Osteoblast (primary cell): Measurements from ENCODE around the gene DAB2. TPM values are rescaled to one million over a fixed set of nuclear protein-coding genes. Genes with fewer than 3 reads are reported as not detected.

Experiments used
- DNase-seq: peaks from one replicate; pipeline ENCODE4 v3.0.0; 2011; ENCODE audit warnings: low spot score, mixed read lengths; ENCODE audit not compliant: insufficient read length; ENCODE audit errors: missing footprints
- H2AFZ ChIP-seq: 2 replicates; pipeline ENCODE4 v1.6.0; 2011; ENCODE audit warnings: mild to moderate bottlenecking, low read length
- H3K27ac ChIP-seq: 2 replicates; pipeline ENCODE4 v1.5.1; 2011; ENCODE audit warnings: mild to moderate bottlenecking, low read depth, low read length, moderate library complexity
- H3K27me3 ChIP-seq: 2 replicates; pipeline ENCODE4 v1.6.0; 2012; ENCODE audit warnings: mild to moderate bottlenecking, control low read depth, inconsistent platforms, low read length, moderate library complexity; ENCODE audit not compliant: insufficient read depth
- H3K36me3 ChIP-seq: 2 replicates; pipeline ENCODE4 v1.5.1; 2011; ENCODE audit warnings: mild to moderate bottlenecking, low read length, control low read depth, moderate library complexity; ENCODE audit not compliant: insufficient read depth
- H3K4me1 ChIP-seq: 2 replicates; pipeline ENCODE4 v1.5.1; 2011; ENCODE audit warnings: mild to moderate bottlenecking, low read length, control low read depth, moderate library complexity; ENCODE audit not compliant: insufficient read depth
- H3K4me2 ChIP-seq: 2 replicates; pipeline ENCODE4 v1.6.0; 2011; ENCODE audit warnings: mild to moderate bottlenecking, low read length; ENCODE audit not compliant: insufficient read depth
- H3K4me3 ChIP-seq: fragments of 200-600 bp; sonication (generic); 3 replicates; pipeline ENCODE4 v1.5.1; 2012; ENCODE audit warnings: mild to moderate bottlenecking, low read length, inconsistent platforms; ENCODE audit not compliant: insufficient read depth
- H3K79me2 ChIP-seq: 2 replicates; pipeline ENCODE4 v1.6.0; 2012; ENCODE audit warnings: mild to moderate bottlenecking, low read length, control low read depth, inconsistent platforms; ENCODE audit not compliant: insufficient read depth
- H3K9me3 ChIP-seq: 2 replicates; pipeline ENCODE4 v1.5.1; 2011; ENCODE audit warnings: low read depth, low read length, control low read depth
- H4K20me1 ChIP-seq: 2 replicates; pipeline ENCODE4 v1.6.0; 2012; ENCODE audit warnings: mild to moderate bottlenecking, low read length, control low read depth; ENCODE audit not compliant: insufficient read depth
- total RNA-seq: library from RNA; depleted of rRNA; stranded (reverse); fragments of >200 nt; gene quantifications from 2 replicates; pipeline ENCODE4 v1.2.3, GENCODE V29; 2012
- TF ChIP-seq, protein P1 (sequence below): IDR thresholded peaks from 2 replicates; pipeline ENCODE4 v1.5.1; 2011; ENCODE audit warnings: mild to moderate bottlenecking, low read depth, low read length, moderate library complexity; ENCODE audit errors: extremely low read depth

Gene DAB2
- total RNA-seq, 1 donor, result 296 TPM

DNA sequence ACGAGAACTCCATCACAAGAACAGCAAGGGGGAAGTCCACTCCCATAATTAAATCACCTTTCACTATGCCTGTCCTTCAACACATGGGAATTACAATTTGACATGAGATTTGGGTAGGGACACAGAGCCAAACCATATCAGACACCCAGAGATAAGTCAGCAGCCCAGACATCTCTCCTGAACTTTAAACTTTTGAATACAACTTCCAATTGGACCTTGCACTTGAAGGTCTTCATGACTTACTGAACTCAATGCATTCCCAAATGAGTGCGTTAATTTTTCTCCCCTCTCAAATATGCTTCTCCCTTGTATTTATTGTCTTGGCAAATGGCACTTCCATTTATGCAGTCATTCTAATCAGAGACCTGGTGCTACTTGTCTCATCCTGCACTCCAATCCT lies 72.6 kb downstream of the DAB2 start:
- H3K4me1 ChIP-seq, result no peaks in the 10 kb centered on the region
- no peaks in the 10 kb centered on the region for H3K36me3 ChIP-seq
- no peaks in the 10 kb centered on the region for H3K9me3 ChIP-seq
- H4K20me1 ChIP-seq, result no peaks in the 10 kb centered on the region
- H3K27me3 ChIP-seq, result peaks cover 5% of the 10 kb centered on the region
- no peaks in the 10 kb centered on the region for H3K79me2 ChIP-seq
- DNase-seq, result no peak
- no peak overlapping the region for H3K4me2 ChIP-seq
- H3K4me3 ChIP-seq, result no peak overlapping the region
- no peak overlapping the region for H2AFZ ChIP-seq
- no peak overlapping the region for H3K27ac ChIP-seq
- TF ChIP-seq, protein P1, sequence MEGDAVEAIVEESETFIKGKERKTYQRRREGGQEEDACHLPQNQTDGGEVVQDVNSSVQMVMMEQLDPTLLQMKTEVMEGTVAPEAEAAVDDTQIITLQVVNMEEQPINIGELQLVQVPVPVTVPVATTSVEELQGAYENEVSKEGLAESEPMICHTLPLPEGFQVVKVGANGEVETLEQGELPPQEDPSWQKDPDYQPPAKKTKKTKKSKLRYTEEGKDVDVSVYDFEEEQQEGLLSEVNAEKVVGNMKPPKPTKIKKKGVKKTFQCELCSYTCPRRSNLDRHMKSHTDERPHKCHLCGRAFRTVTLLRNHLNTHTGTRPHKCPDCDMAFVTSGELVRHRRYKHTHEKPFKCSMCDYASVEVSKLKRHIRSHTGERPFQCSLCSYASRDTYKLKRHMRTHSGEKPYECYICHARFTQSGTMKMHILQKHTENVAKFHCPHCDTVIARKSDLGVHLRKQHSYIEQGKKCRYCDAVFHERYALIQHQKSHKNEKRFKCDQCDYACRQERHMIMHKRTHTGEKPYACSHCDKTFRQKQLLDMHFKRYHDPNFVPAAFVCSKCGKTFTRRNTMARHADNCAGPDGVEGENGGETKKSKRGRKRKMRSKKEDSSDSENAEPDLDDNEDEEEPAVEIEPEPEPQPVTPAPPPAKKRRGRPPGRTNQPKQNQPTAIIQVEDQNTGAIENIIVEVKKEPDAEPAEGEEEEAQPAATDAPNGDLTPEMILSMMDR, result no peak

DNA sequence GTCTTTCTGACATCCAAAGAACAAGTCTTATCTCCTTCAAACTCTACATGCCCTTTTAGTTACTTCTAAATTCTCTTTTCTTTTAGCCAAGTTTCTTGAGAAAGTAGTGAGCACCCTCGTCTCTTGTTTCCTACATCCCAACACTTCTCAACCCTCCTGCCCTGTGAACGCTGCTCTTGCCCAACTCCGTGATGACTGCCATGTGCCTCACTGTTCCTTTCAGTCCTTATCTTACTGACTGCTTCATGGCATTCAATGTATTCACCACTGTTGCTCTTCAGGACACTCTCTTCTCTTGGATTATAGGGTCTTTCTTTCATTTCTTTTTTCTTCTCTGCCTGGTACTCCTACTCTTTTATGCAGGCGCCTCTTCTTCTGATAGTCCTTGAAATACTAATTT lies 75.3 kb downstream of the DAB2 start:
- H3K4me3 ChIP-seq, result no peak overlapping the region
- H3K79me2 ChIP-seq, result no peaks in the 10 kb centered on the region
- TF ChIP-seq, protein P1, result no peak
- no peak overlapping the region for H3K4me2 ChIP-seq
- no peaks in the 10 kb centered on the region for H3K9me3 ChIP-seq
- H2AFZ ChIP-seq, result no peak overlapping the region
- no peak for DNase-seq
- no peaks in the 10 kb centered on the region for H3K4me1 ChIP-seq
- H4K20me1 ChIP-seq, result no peaks in the 10 kb centered on the region
- no peaks in the 10 kb centered on the region for H3K36me3 ChIP-seq
- H3K27me3 ChIP-seq, result peaks cover 5% of the 10 kb centered on the region
- H3K27ac ChIP-seq, result no peak overlapping the region

DNA sequence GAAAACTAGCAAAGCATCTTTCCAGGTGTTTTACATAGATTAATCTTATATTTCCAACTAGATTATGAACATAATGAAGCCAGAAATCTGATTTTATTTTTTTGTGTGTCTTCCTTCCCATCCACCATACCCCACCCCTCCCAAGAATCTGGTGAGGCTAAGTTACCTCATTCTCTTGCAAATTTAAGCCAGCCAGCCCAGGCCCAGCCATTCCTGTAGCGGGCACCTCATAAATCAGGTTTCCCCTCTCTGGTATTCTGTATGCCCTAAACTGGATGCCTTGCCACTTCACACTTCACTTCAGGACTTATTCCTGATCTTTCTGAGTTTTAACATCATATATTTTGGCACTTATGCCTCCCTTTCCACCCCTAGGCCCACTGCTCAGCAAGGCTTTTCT lies 82.3 kb downstream of the DAB2 start:
- Histone ChIP-seq H2AFZ (no peak overlapping the region), H3K4me1 (no peaks in the 10 kb centered on the region), H3K4me3 (no peak overlapping the region), H3K27me3 (peaks cover 10% of the 10 kb centered on the region), H3K79me2 (no peaks in the 10 kb centered on the region), H3K9me3 (no peaks in the 10 kb centered on the region), H3K27ac (no peak overlapping the region), H3K4me2 (no peak overlapping the region), H3K36me3 (no peaks in the 10 kb centered on the region), H4K20me1 (no peaks in the 10 kb centered on the region)
- TF ChIP-seq, protein P1, result no peak
- no peak for DNase-seq

DNA sequence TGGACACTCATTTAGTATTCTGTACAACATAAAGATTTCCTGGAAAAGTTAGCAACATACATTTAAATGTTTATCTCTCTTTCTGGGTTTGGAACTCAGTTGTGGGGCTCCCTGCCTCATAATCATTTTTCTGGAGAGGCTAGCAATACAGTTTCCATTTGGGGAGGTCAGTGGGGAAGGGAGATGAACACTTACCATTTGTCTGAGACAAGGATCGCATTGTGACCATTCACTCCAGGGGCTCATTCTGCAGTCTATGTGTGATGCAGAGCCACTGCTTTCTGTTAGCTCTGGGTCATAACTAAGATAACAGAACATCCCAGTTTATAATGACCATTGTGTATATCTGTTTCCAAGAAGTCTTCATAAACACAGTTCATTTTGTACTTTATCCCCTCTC lies 82.9 kb downstream of the DAB2 start:
- no peak overlapping the region for H2AFZ ChIP-seq
- no peak overlapping the region for H3K4me3 ChIP-seq
- no peaks in the 10 kb centered on the region for H3K4me1 ChIP-seq
- peaks cover 10% of the 10 kb centered on the region for H3K27me3 ChIP-seq
- H4K20me1 ChIP-seq, result no peaks in the 10 kb centered on the region
- no peak overlapping the region for H3K4me2 ChIP-seq
- no peak overlapping the region for H3K27ac ChIP-seq
- H3K36me3 ChIP-seq, result no peaks in the 10 kb centered on the region
- H3K9me3 ChIP-seq, result no peaks in the 10 kb centered on the region
- H3K79me2 ChIP-seq, result no peaks in the 10 kb centered on the region
- DNase-seq, result no peak
- TF ChIP-seq, protein P1, result no peak
